GM12878 (cell line): ENCODE data around the gene PTTG1. TPM values are rescaled to one million over a fixed set of nuclear protein-coding genes. Genes with fewer than 3 reads are reported as not detected.

Source experiments
- BHLHE40 ChIP-seq, 2 experiments: fragments of 450-650 bp in 1 of 2; IDR thresholded peaks; 2 replicates each; pipeline ENCODE4 v1.6.1; 2011 to 2017; ENCODE audit warnings: low read depth in 2 of 2, borderline replicate concordance in 1 of 2, improper control_type of control experiment in 1 of 2, low read length in 1 of 2, mild to moderate bottlenecking in 1 of 2
- BMI1 ChIP-seq: fragments of 450-650 bp; IDR thresholded peaks from 2 replicates; pipeline ENCODE4 v1.6.1; 2016; ENCODE audit warnings: mild to moderate bottlenecking, moderate library complexity, borderline replicate concordance
- CEBPB ChIP-seq, 2 experiments: fragments of 150-350 bp in 1 of 2; IDR thresholded peaks; 2 replicates each; pipeline ENCODE4 v1.6.1; 2012 to 2014; ENCODE audit warnings: low read depth in 2 of 2, low read length in 2 of 2, borderline replicate concordance in 1 of 2, inconsistent platforms in 1 of 2
- CHD2 ChIP-seq: IDR thresholded peaks from 2 replicates; pipeline ENCODE4 v1.6.1; 2011; ENCODE audit warnings: low read depth, low read length, improper control_type of control experiment, borderline replicate concordance
- DPF2 ChIP-seq: fragments of 450-650 bp; IDR thresholded peaks from 2 replicates; pipeline ENCODE4 v1.6.1; 2017; ENCODE audit warnings: mild to moderate bottlenecking
- EED ChIP-seq: sonication (generic); IDR thresholded peaks from 2 replicates; pipeline ENCODE4 v1.6.1; 2016; ENCODE audit warnings: antibody characterized with exemption, low read depth
- EGR1 ChIP-seq, 2 experiments: IDR thresholded peaks; 1 replicate in 1 of 2; 2 replicates in 1 of 2; pipeline ENCODE4 v1.6.1; 2011 to 2012; ENCODE audit warnings: low read depth in 2 of 2, low read length in 2 of 2, borderline replicate concordance in 1 of 2, mild to moderate bottlenecking in 1 of 2, moderate library complexity in 1 of 2
- EP300 ChIP-seq, 2 experiments: fragments of 150-350 bp in 1 of 2; IDR thresholded peaks; 2 replicates each; pipeline ENCODE4 v1.6.1; 2011 to 2012; ENCODE audit warnings: low read depth in 2 of 2, low read length in 2 of 2, borderline replicate concordance in 1 of 2, improper control_type of control experiment in 1 of 2, inconsistent platforms in 1 of 2; ENCODE audit not compliant: control insufficient read depth in 1 of 2
- FOXK2 ChIP-seq: fragments of 450-650 bp; IDR thresholded peaks from 2 replicates; pipeline ENCODE4 v1.6.1; 2017; ENCODE audit warnings: mild to moderate bottlenecking, moderate library complexity
- FOXM1 ChIP-seq: IDR thresholded peaks from 2 replicates; pipeline ENCODE4 v1.6.1; 2012; ENCODE audit warnings: low read depth, mild to moderate bottlenecking, inconsistent platforms, low read length, moderate library complexity
- HDAC6 ChIP-seq: fragments of 200-600 bp; sonication (generic); IDR thresholded peaks from one replicate; pipeline ENCODE4 v1.8.0; 2017; ENCODE audit warnings: antibody characterized with exemption; ENCODE audit not compliant: unreplicated experiment
- IKZF1 ChIP-seq: fragments of 450-650 bp; conservative IDR thresholded peaks from 2 replicates; pipeline ENCODE4 v1.6.1; 2017; ENCODE audit warnings: antibody characterized with exemption, mild to moderate bottlenecking
- IKZF2 ChIP-seq, 2 experiments: fragments of 450-650 bp; IDR thresholded peaks; 2 replicates each; pipeline ENCODE4 v1.6.1; 2017; ENCODE audit warnings: mild to moderate bottlenecking in 2 of 2, moderate library complexity in 2 of 2
- IRF4 ChIP-seq: IDR thresholded peaks from 2 replicates; pipeline ENCODE4 v1.6.1; 2011; ENCODE audit warnings: low read depth, low read length
- JUNB ChIP-seq: IDR thresholded peaks from 2 replicates; pipeline ENCODE4 v1.6.1; 2016; ENCODE audit warnings: antibody characterized with exemption, mild to moderate bottlenecking
- KAT2A ChIP-seq: conservative IDR thresholded peaks from 2 replicates; pipeline ENCODE4 v1.6.1; 2011; ENCODE audit warnings: low read depth, low read length; ENCODE audit not compliant: control insufficient read depth
- MTA2 ChIP-seq: fragments of 450-650 bp; IDR thresholded peaks from 2 replicates; pipeline ENCODE4 v1.6.1; 2016; ENCODE audit warnings: low read depth, mild to moderate bottlenecking, moderate library complexity
- MTA3 ChIP-seq: IDR thresholded peaks from 2 replicates; pipeline ENCODE4 v1.6.1; 2012; ENCODE audit warnings: low read length, inconsistent platforms, borderline replicate concordance
- MYB ChIP-seq: fragments of 150-350 bp; IDR thresholded peaks from 2 replicates; pipeline ENCODE4 v1.6.1; 2014; ENCODE audit warnings: mild to moderate bottlenecking, low read depth, low read length, borderline replicate concordance
- NFYA ChIP-seq: IDR thresholded peaks from 2 replicates; pipeline ENCODE4 v1.6.1; 2011; ENCODE audit warnings: low read depth, mild to moderate bottlenecking, low read length, improper control_type of control experiment, borderline replicate concordance
- PAX5 ChIP-seq: IDR thresholded peaks from 2 replicates; pipeline ENCODE4 v1.6.1; 2011; ENCODE audit warnings: low read depth, low read length, borderline replicate concordance
- POLR2AphosphoS2 ChIP-seq: IDR thresholded peaks from 2 replicates; pipeline ENCODE4 v1.6.1; 2011; ENCODE audit warnings: low read depth, mild to moderate bottlenecking, low read length, improper control_type of control experiment, moderate library complexity
- RB1 ChIP-seq: fragments of 450-650 bp; formaldehyde crosslinking; IDR thresholded peaks from 2 replicates; pipeline ENCODE4 v1.6.1; 2017; ENCODE audit warnings: mild to moderate bottlenecking, borderline replicate concordance
- RCOR1 ChIP-seq: conservative IDR thresholded peaks from 2 replicates; pipeline ENCODE4 v1.6.1; 2012; ENCODE audit warnings: low read depth, low read length, improper control_type of control experiment
- RELB ChIP-seq: fragments of 450-650 bp; IDR thresholded peaks from 2 replicates; pipeline ENCODE4 v1.6.1; 2017; ENCODE audit warnings: low read depth, mild to moderate bottlenecking, moderate library complexity
- SIN3A ChIP-seq: IDR thresholded peaks from 2 replicates; pipeline ENCODE4 v1.6.1; 2012; ENCODE audit warnings: low read depth, low read length, improper control_type of control experiment
- SIX5 ChIP-seq: IDR thresholded peaks from 2 replicates; pipeline ENCODE4 v1.6.1; 2011; ENCODE audit warnings: mild to moderate bottlenecking, low read depth, low read length, moderate library complexity; ENCODE audit not compliant: severe bottlenecking
- SMC3 ChIP-seq: IDR thresholded peaks from 2 replicates; pipeline ENCODE4 v1.6.1; 2011; ENCODE audit warnings: low read length, improper control_type of control experiment, borderline replicate concordance
- STAT1 ChIP-seq: fragments of 450-650 bp; conservative IDR thresholded peaks from 2 replicates; pipeline ENCODE4 v1.6.1; 2014; ENCODE audit warnings: antibody characterized with exemption, mild to moderate bottlenecking
- TARDBP ChIP-seq: IDR thresholded peaks from 2 replicates; pipeline ENCODE4 v1.6.1; 2016; ENCODE audit warnings: borderline replicate concordance
- WRNIP1 ChIP-seq: IDR thresholded peaks from 2 replicates; pipeline ENCODE4 v1.6.1; 2011; ENCODE audit warnings: low read depth, low read length, improper control_type of control experiment, borderline replicate concordance
- YBX1 ChIP-seq: fragments of 450-650 bp; IDR thresholded peaks from 2 replicates; pipeline ENCODE4 v1.6.1; 2016; ENCODE audit warnings: antibody characterized with exemption
- ZNF217 ChIP-seq: fragments of 450-650 bp; IDR thresholded peaks from 2 replicates; pipeline ENCODE4 v1.6.1; 2017; ENCODE audit warnings: antibody characterized with exemption, mild to moderate bottlenecking
- ZNF274 ChIP-seq: IDR thresholded peaks from one replicate; pipeline ENCODE4 v1.8.0; 2011; ENCODE audit not compliant: insufficient read length, insufficient read depth
- polyA plus RNA-seq, 11 experiments: library from polyadenylated mRNA; depleted of rRNA in 4 of 11; unstranded in 6 of 11; stranded (reverse) in 5 of 11; fragments of >200 nt; fragmentation: Nextera tagmentation in 4 of 11; fragmentation: Illumina TruSeq in 1 of 11; extraction: Ambion mirVana in 4 of 11; extraction: Trizol in 1 of 11; gene quantifications; 1 replicate in 1 of 11; 2 replicates in 10 of 11; pipeline versions ENCODE4 v1.2.1 to v1.2.3, GENCODE V29; 2011 to 2016; ENCODE audit warnings: inconsistent platforms in 2 of 11, missing spikeins in 2 of 11, low read depth in 1 of 11
- total RNA-seq, 4 experiments: library from RNA; depleted of rRNA in 3 of 4; stranded (reverse); fragments of >200 nt in 3 of 4; fragmentation: Illumina TruSeq in 1 of 4; extraction: Trizol in 1 of 4; gene quantifications; 2 replicates each; pipeline versions ENCODE4 v1.2.1 to v1.2.3, GENCODE V29; 2013 to 2021

The PTTG1 gene
- total and polyA plus RNA-seq, 10 of the 15 experiments (the other 5 are each of a cell fraction or from before 2014, with no cell fraction given): 154 to 1,033 (median 377) TPM

DNA sequence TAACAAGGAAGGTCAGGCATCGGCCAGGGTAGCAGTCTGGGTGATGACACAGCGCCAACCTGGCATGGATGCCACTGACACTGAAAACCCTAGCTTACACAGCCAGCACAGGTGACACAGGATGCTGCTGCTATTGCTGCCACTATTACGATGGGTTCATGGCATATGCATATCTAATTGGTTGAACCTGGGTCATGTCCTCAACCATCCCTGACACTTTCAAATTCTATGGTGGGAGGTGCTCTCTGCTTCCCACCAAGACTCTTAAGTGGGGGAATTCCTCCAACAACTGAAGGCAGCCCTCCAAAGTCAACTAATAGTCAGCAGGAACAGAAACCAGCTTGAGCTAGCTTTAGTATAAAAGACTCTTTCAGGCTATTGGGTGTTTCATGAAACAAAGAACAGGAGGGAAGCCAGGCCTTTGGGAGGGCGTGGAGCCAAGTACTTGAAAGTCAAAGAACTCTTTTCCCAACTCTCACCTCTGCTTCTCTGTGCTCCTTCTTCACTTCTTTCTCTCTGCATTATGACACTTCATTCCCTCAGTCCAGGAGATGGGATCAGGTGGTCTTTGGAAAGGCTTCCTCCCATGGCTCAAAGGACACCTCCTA is 21.3 kb downstream of the PTTG1 start (continued):
- TF ChIP-seq SMC3 (no peak), FOXM1 (no peak), POLR2AphosphoS2 (no peak), ZNF217 (no peak), KAT2A (no peak), SIX5 (no peak), DPF2 (peak; percentile 56; the same call in 1 of the 2 replicates), PAX5 (no peak), HDAC6 (no peak), IKZF1 (peak; percentile 75), RCOR1 (no peak), TARDBP (no peak), IKZF2 (IDR thresholded peaks at IDR 0.05) (peak; percentile 81 to 82), MTA3 (0 out of 2 replicates have a peak, but pooled peaks have one; percentile 59), RB1 (no peak), EP300 (IDR thresholded peaks at IDR 0.05; ENCODE audit: borderline replicate concordance in 1 of 2, control insufficient read depth in 1 of 2, low read depth in 2 of 2, low read length in 2 of 2) (peak in 1 of 2 experiments; percentile 42; a peak in 2 of 4 replicates), BHLHE40 (IDR thresholded peaks at IDR 0.05; ENCODE audit: borderline replicate concordance in 1 of 2, low read depth in 2 of 2, low read length in 1 of 2) (peak; percentile 5 to 46; a peak in 1 of 4 replicates), EED (no peak), FOXK2 (no peak), CHD2 (no peak), EGR1 (IDR thresholded peaks at IDR 0.05; ENCODE audit: borderline replicate concordance in 1 of 2, low read depth in 2 of 2, low read length in 2 of 2) (no peak), MTA2 (peak; percentile 68), WRNIP1 (no peak), ZNF274 (no peak), SIN3A (no peak), RELB (peak; percentile 83), BMI1 (no peak), STAT1 (no peak), JUNB (no peak), IRF4 (0 out of 2 replicates have a peak, but pooled peaks have one; percentile 30), MYB (no peak), YBX1 (no peak), CEBPB (IDR thresholded peaks at IDR 0.05; ENCODE audit: borderline replicate concordance in 1 of 2, low read depth in 2 of 2, low read length in 2 of 2) (no peak), NFYA (no peak)
